Measurements from ENCODE around the gene HCRTR1. TPM values are rescaled to one million over a fixed set of nuclear protein-coding genes. Genes with fewer than 3 reads are reported as not detected.

HCRTR1 gene
- total and polyA plus RNA-seq, 3 donors from 2014 or later = 0.19 to 0.31 TPM; not detected in 1

DNA sequence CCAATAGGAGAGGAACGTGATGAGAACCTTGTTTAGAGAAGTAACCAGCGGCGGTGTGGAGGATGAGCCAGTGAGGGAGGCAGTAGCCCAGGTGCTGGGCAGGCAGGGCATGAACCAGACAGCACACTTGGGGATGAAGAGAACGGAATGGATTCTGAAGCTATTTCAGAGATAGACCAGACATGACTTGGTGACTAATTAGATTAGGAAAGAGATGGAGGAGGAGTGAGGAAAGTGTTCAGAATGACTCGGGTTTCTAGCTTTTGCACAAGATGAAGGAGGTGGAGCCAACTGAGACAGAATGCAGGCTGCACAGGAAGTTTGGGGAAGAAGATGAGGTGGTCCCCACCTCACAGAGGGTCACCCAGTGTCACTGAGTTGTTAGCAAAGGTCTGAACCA, 22.1 kb downstream of the HCRTR1 start:
- no peak overlapping the region for H3K4me3 ChIP-seq
- intact Hi-C loops (cut with DNase I; ENCODE audit: low total_unique reads) = no loop called here
- H3K4me1 ChIP-seq = peaks cover 10% of the 10 kb centered on the region
- WGBS, 2 donors = 57 to 66% methylated on average over 4 to 5 of the region's 5 CpGs
- H3K36me3 ChIP-seq (ENCODE audit: low read depth, missing control alignments) = no peaks in the 10 kb centered on the region
- H3K27ac ChIP-seq = no peak overlapping the region
- no peaks in the 10 kb centered on the region for H3K27me3 ChIP-seq
- no peak for DNase-seq
- no peaks in the 10 kb centered on the region for H3K9me3 ChIP-seq
- TF ChIP-seq, protein P1, sequence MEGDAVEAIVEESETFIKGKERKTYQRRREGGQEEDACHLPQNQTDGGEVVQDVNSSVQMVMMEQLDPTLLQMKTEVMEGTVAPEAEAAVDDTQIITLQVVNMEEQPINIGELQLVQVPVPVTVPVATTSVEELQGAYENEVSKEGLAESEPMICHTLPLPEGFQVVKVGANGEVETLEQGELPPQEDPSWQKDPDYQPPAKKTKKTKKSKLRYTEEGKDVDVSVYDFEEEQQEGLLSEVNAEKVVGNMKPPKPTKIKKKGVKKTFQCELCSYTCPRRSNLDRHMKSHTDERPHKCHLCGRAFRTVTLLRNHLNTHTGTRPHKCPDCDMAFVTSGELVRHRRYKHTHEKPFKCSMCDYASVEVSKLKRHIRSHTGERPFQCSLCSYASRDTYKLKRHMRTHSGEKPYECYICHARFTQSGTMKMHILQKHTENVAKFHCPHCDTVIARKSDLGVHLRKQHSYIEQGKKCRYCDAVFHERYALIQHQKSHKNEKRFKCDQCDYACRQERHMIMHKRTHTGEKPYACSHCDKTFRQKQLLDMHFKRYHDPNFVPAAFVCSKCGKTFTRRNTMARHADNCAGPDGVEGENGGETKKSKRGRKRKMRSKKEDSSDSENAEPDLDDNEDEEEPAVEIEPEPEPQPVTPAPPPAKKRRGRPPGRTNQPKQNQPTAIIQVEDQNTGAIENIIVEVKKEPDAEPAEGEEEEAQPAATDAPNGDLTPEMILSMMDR (IDR thresholded peaks at IDR 0.05) = no peak
- no peak for TF ChIP-seq POLR2A (IDR thresholded peaks at IDR 0.05)

DNA sequence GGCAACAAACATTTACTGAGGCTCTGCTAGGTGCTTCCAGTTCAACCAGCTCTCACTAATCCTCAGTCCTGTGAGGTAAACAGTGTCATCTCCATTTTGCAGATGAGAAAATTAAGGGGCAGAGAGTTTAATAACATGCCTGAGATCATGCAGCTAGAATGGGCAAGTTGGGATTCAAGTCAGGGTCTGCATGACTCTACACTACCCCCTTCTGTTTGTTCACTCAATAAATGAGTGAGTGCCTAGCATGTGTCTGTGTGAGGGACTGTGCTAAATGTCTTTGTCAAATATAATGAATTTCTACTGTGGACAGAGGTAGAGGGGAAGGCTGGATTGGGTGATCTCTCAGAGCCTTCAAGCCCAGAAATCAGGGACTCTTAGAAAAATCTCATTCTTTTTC, 22.7 kb downstream of the HCRTR1 start:
- Histone ChIP-seq H3K36me3 (ENCODE audit: low read depth, missing control alignments) (no peaks in the 10 kb centered on the region), H3K9me3 (no peaks in the 10 kb centered on the region), H3K27ac (no peak overlapping the region), H3K27me3 (no peaks in the 10 kb centered on the region), H3K4me3 (no peak overlapping the region), H3K4me1 (peaks cover 10% of the 10 kb centered on the region)
- DNase-seq = no peak
- no peak for TF ChIP-seq POLR2A (IDR thresholded peaks at IDR 0.05)
- TF ChIP-seq, protein P1 (IDR thresholded peaks at IDR 0.05) = no peak
- intact Hi-C loops (cut with DNase I; ENCODE audit: low total_unique reads) = no loop called here

- no peak overlapping the region for H3K27ac ChIP-seq
- intact Hi-C loops (cut with DNase I; ENCODE audit: low total_unique reads) = no loop called here
- TF ChIP-seq, protein P1 (IDR thresholded peaks at IDR 0.05) = no peak
- TF ChIP-seq POLR2A (IDR thresholded peaks at IDR 0.05) = no peak
- no peaks in the 10 kb centered on the region for H3K27me3 ChIP-seq
- peaks cover 10% of the 10 kb centered on the region for H3K4me1 ChIP-seq
- no peaks in the 10 kb centered on the region for H3K36me3 ChIP-seq (ENCODE audit: low read depth, missing control alignments)
- no peaks in the 10 kb centered on the region for H3K9me3 ChIP-seq
- 84 to 87% methylated on average over 4 of the region's 4 CpGs for WGBS, 2 donors
- no peak for DNase-seq
- no peak overlapping the region for H3K4me3 ChIP-seq
Observed at GRCh38 chr1:31640964-31641363, 23.5 kb downstream of the HCRTR1 start.

DNA sequence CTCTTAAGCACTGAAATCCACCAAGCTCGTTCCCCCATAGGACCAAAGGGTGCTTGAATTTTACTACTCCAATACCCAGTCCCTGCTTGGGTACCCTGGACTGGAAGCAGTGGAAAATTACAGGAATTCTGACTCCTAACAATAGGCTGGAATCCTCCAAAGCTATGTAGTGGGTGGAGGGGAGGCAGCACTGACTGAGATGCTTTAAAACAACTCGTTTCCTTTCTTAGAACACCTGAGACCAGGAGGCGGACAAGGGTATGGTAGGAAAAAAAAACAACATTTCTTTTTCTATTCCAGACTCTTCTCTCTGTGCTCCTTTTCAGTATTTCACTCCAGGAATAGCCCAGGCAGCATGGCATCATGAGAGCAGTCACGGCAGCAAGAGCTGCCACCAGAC, 24.9 kb downstream of the HCRTR1 start:
- Histone ChIP-seq H3K27ac (no peak overlapping the region), H3K36me3 (ENCODE audit: low read depth, missing control alignments) (no peaks in the 10 kb centered on the region), H3K27me3 (no peaks in the 10 kb centered on the region), H3K9me3 (no peaks in the 10 kb centered on the region), H3K4me3 (no peak overlapping the region), H3K4me1 (peaks cover 13% of the 10 kb centered on the region)
- TF ChIP-seq, protein P1 (IDR thresholded peaks at IDR 0.05) = no peak
- no peak for TF ChIP-seq POLR2A (IDR thresholded peaks at IDR 0.05)
- WGBS, 2 donors = 86 to 89% methylated on average over 4 of the region's 4 CpGs
- intact Hi-C loops (cut with DNase I; ENCODE audit: low total_unique reads) = no loop called here
- no peak for DNase-seq

DNA sequence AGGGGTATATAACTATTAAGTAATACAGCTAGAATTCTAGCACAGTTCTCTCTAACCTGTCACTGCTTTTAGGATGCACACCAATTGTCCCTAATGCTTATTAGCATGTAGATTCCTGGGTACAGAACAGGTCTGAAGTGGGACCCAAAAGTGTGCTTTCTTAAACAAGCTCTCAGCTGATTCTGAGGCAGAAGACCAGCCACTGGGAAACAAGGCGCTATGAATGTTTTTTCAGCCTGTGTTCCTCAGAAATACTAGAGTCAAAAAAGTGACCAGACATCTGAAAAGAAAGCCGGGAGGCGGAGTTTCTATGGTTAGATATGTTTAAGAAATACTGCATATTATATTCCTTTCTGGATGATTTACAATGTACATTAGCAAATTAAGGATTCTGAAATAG, 25.4 kb downstream of the HCRTR1 start:
- intact Hi-C loops (cut with DNase I; ENCODE audit: low total_unique reads) = no loop called here
- peaks cover 18% of the 10 kb centered on the region for H3K4me1 ChIP-seq
- TF ChIP-seq POLR2A (IDR thresholded peaks at IDR 0.05) = no peak
- TF ChIP-seq, protein P1 (IDR thresholded peaks at IDR 0.05) = no peak
- H3K27ac ChIP-seq = no peak overlapping the region
- no peaks in the 10 kb centered on the region for H3K36me3 ChIP-seq (ENCODE audit: low read depth, missing control alignments)
- no peak overlapping the region for H3K4me3 ChIP-seq
- WGBS, 2 donors = 86% methylated on average over 3 of the region's 3 CpGs
- no peak for DNase-seq
- H3K9me3 ChIP-seq = no peaks in the 10 kb centered on the region
- no peaks in the 10 kb centered on the region for H3K27me3 ChIP-seq
